ENCODE results near the gene VPS13A.
A peak's percentile ranks its signal among the peaks of the same experiment; 100 is the strongest.

The VPS13A gene

GRCh38 chr9:77447646-77448045 is 270.3 kb downstream of the VPS13A start:
- H3K18ac ChIP-seq (ENCODE audit: low read length) = no peak overlapping the region
- H2BK5ac ChIP-seq (ENCODE audit: low read depth, low read length, poor library complexity) = no peak overlapping the region
- no peak overlapping the region for H2AK5ac ChIP-seq (ENCODE audit: low read length)

GRCh38 chr9:77449240-77450084 is 272.1 kb downstream of the VPS13A start:
- no peak overlapping the region for H3K4ac ChIP-seq (ENCODE audit: low read depth, low read length)
- no peak overlapping the region for H4K91ac ChIP-seq (ENCODE audit: low read depth, low read length)

More at GRCh38 chr9:77447646-77448045, 270.3 kb downstream of the VPS13A start:
- Histone ChIP-seq H2BK12ac (ENCODE audit: low read length) (no peak overlapping the region), H4K12ac (ENCODE audit: low read depth, low read length) (no peak overlapping the region), H3K23ac (ENCODE audit: low read length) (no peak overlapping the region), H3K14ac (ENCODE audit: low read length) (no peak overlapping the region), H3K4me3 (ENCODE audit: low read depth, low read length) (no peak overlapping the region), H3K4me2 (ENCODE audit: low read length) (no peak overlapping the region), H3K36me3 (ENCODE audit: control insufficient read depth in 1 of 2, insufficient read depth in 2 of 2, low read length in 2 of 2) (no peaks in the 10 kb centered on the region), H3K79me2 (ENCODE audit: control insufficient read depth, insufficient read depth, low read length, poor library complexity) (no peaks in the 10 kb centered on the region), H3K27me3 (ENCODE audit: insufficient read depth, low read length) (no peaks in the 10 kb centered on the region), H3K9ac (ENCODE audit: low read length) (no peak overlapping the region), H3K4me1 (ENCODE audit: control insufficient read depth in 1 of 2, insufficient read depth in 2 of 2, low read length in 2 of 2) (no peaks in the 10 kb centered on the region), H3K4ac (ENCODE audit: low read depth, low read length) (no peak overlapping the region), H3K27ac (ENCODE audit: low read depth, low read length) (no peak overlapping the region), H4K8ac (ENCODE audit: low read depth, low read length) (no peak overlapping the region), H2BK120ac (ENCODE audit: insufficient read depth, low read length, poor library complexity) (no peak overlapping the region), H2AFZ (ENCODE audit: insufficient read depth, low read length, poor library complexity) (no peak overlapping the region), H4K91ac (ENCODE audit: low read depth, low read length) (no peak overlapping the region), H3K79me1 (ENCODE audit: low read length) (no peaks in the 10 kb centered on the region), H3K9me3 (ENCODE audit: insufficient read depth, low read depth, low read length) (peaks cover 2% of the 10 kb centered on the region)
- no peak for DNase-seq
- WGBS (ENCODE audit: extremely low coverage, insufficient coverage, insufficient read length) = no CpG with 5 or more reads among the region's 1 CpG

DNA sequence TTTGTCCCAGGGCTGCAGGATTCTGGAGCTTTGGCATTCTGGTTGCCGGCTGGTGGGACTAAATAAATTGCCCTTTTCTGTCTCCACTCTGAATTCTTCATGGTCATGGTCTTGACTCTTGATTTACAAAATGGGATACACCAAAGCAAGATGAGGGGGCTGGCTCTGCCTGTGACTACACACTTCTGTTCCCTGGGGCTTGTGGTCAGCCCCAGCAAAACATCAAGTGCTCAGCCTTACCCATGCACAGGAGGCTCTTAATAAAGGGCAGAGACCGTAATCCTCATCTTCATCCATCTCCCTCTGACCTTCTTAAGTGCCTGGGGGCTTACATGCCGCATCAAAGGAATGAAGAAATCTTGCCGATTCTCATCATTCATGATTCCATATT is 272.7 kb downstream of the VPS13A start:
- no peak overlapping the region for H3K9ac ChIP-seq (ENCODE audit: low read length)
- no CpG with 5 or more reads among the region's 4 CpGs for WGBS (ENCODE audit: extremely low coverage, insufficient coverage, insufficient read length)

More at GRCh38 chr9:77449240-77450084, 272.1 kb downstream of the VPS13A start:
- peak; percentile 2 to 23 for DNase-seq
- Histone ChIP-seq H2AK5ac (ENCODE audit: low read length) (no peak overlapping the region), H3K79me1 (ENCODE audit: low read length) (no peaks in the 10 kb centered on the region), H3K9ac (ENCODE audit: low read length) (no peak overlapping the region), H4K8ac (ENCODE audit: low read depth, low read length) (no peak overlapping the region), H2AFZ (ENCODE audit: insufficient read depth, low read length, poor library complexity) (no peak overlapping the region), H3K9me3 (ENCODE audit: insufficient read depth, low read depth, low read length) (peaks cover 3% of the 10 kb centered on the region), H2BK12ac (ENCODE audit: low read length) (no peak overlapping the region), H4K12ac (ENCODE audit: low read depth, low read length) (no peak overlapping the region), H3K4me3 (ENCODE audit: low read depth, low read length) (no peak overlapping the region), H3K14ac (ENCODE audit: low read length) (no peak overlapping the region), H2BK5ac (ENCODE audit: low read depth, low read length, poor library complexity) (no peak overlapping the region), H3K36me3 (ENCODE audit: control insufficient read depth in 1 of 2, insufficient read depth in 2 of 2, low read length in 2 of 2) (no peaks in the 10 kb centered on the region), H3K23ac (ENCODE audit: low read length) (no peak overlapping the region), H3K4me1 (ENCODE audit: control insufficient read depth in 1 of 2, insufficient read depth in 2 of 2, low read length in 2 of 2) (no peaks in the 10 kb centered on the region), H2BK120ac (ENCODE audit: insufficient read depth, low read length, poor library complexity) (no peak overlapping the region), H3K79me2 (ENCODE audit: control insufficient read depth, insufficient read depth, low read length, poor library complexity) (no peaks in the 10 kb centered on the region), H3K4me2 (ENCODE audit: low read length) (no peak overlapping the region), H3K27me3 (ENCODE audit: insufficient read depth, low read length) (no peaks in the 10 kb centered on the region), H3K18ac (ENCODE audit: low read length) (no peak overlapping the region), H3K27ac (ENCODE audit: low read depth, low read length) (no peak overlapping the region)
- no CpG with 5 or more reads among the region's 12 CpGs for WGBS (ENCODE audit: extremely low coverage, insufficient coverage, insufficient read length)

DNA sequence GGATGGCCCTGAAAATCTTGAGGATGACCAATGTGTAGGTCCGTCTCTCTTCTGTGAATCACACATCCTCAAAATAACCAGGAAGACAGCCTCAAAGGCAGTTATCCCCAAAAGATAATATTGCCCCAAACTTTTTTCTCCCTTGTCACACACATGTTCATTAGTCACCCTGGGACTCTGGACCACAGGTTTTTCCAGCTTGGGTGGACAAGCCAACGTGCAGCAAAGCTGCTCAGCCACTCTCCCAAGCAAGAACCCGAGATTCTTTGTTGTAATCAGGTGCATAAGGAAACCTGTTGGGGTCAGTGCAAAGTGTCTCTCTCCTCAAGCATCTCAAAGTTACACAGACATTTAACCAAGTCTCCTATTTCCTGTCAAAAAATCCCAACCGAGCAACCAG is 274.2 kb downstream of the VPS13A start:
- Histone ChIP-seq H3K27me3 (ENCODE audit: insufficient read depth, low read length) (no peaks in the 10 kb centered on the region), H2BK5ac (ENCODE audit: low read depth, low read length, poor library complexity) (no peak overlapping the region), H3K4me3 (ENCODE audit: low read depth, low read length) (no peak overlapping the region), H3K27ac (ENCODE audit: low read depth, low read length) (no peak overlapping the region), H3K4me2 (ENCODE audit: low read length) (no peak overlapping the region), H4K91ac (ENCODE audit: low read depth, low read length) (no peak overlapping the region), H3K23ac (ENCODE audit: low read length) (no peak overlapping the region), H3K9ac (ENCODE audit: low read length) (no peak overlapping the region), H3K18ac (ENCODE audit: low read length) (no peak overlapping the region), H2BK12ac (ENCODE audit: low read length) (no peak overlapping the region), H3K36me3 (ENCODE audit: control insufficient read depth in 1 of 2, insufficient read depth in 2 of 2, low read length in 2 of 2) (no peaks in the 10 kb centered on the region), H3K79me2 (ENCODE audit: control insufficient read depth, insufficient read depth, low read length, poor library complexity) (no peaks in the 10 kb centered on the region), H2AFZ (ENCODE audit: insufficient read depth, low read length, poor library complexity) (no peak overlapping the region), H3K14ac (ENCODE audit: low read length) (no peak overlapping the region), H4K8ac (ENCODE audit: low read depth, low read length) (no peak overlapping the region), H3K4me1 (ENCODE audit: control insufficient read depth in 1 of 2, insufficient read depth in 2 of 2, low read length in 2 of 2) (no peaks in the 10 kb centered on the region), H4K12ac (ENCODE audit: low read depth, low read length) (no peak overlapping the region), H3K4ac (ENCODE audit: low read depth, low read length) (no peak overlapping the region), H3K9me3 (ENCODE audit: insufficient read depth, low read depth, low read length) (peaks cover 3% of the 10 kb centered on the region), H2AK5ac (ENCODE audit: low read length) (no peak overlapping the region), H2BK120ac (ENCODE audit: insufficient read depth, low read length, poor library complexity) (no peak overlapping the region), H3K79me1 (ENCODE audit: low read length) (no peaks in the 10 kb centered on the region)
- DNase-seq = no peak
- WGBS (ENCODE audit: extremely low coverage, insufficient coverage, insufficient read length) = no CpG with 5 or more reads among the region's 4 CpGs

More for the DNA sequence above, 272.7 kb downstream of the VPS13A start:
- H3K4me3 ChIP-seq (ENCODE audit: low read depth, low read length) = no peak overlapping the region
- H2BK120ac ChIP-seq (ENCODE audit: insufficient read depth, low read length, poor library complexity) = no peak overlapping the region
- H3K4me1 ChIP-seq (ENCODE audit: control insufficient read depth in 1 of 2, insufficient read depth in 2 of 2, low read length in 2 of 2) = no peaks in the 10 kb centered on the region
- no peak overlapping the region for H3K4ac ChIP-seq (ENCODE audit: low read depth, low read length)
- no peak for DNase-seq
- no peaks in the 10 kb centered on the region for H3K79me1 ChIP-seq (ENCODE audit: low read length)
- no peak overlapping the region for H2AFZ ChIP-seq (ENCODE audit: insufficient read depth, low read length, poor library complexity)
- no peak overlapping the region for H2BK12ac ChIP-seq (ENCODE audit: low read length)
- H3K18ac ChIP-seq (ENCODE audit: low read length) = no peak overlapping the region
- H3K4me2 ChIP-seq (ENCODE audit: low read length) = no peak overlapping the region
- H4K91ac ChIP-seq (ENCODE audit: low read depth, low read length) = no peak overlapping the region
- no peak overlapping the region for H3K14ac ChIP-seq (ENCODE audit: low read length)
- H2BK5ac ChIP-seq (ENCODE audit: low read depth, low read length, poor library complexity) = no peak overlapping the region
- no peak overlapping the region for H2AK5ac ChIP-seq (ENCODE audit: low read length)
- no peak overlapping the region for H3K23ac ChIP-seq (ENCODE audit: low read length)
- no peak overlapping the region for H4K8ac ChIP-seq (ENCODE audit: low read depth, low read length)
- no peaks in the 10 kb centered on the region for H3K27me3 ChIP-seq (ENCODE audit: insufficient read depth, low read length)
- H4K12ac ChIP-seq (ENCODE audit: low read depth, low read length) = no peak overlapping the region
- no peaks in the 10 kb centered on the region for H3K79me2 ChIP-seq (ENCODE audit: control insufficient read depth, insufficient read depth, low read length, poor library complexity)
- no peak overlapping the region for H3K27ac ChIP-seq (ENCODE audit: low read depth, low read length)
- H3K9me3 ChIP-seq (ENCODE audit: insufficient read depth, low read depth, low read length) = peaks cover 3% of the 10 kb centered on the region
- H3K36me3 ChIP-seq (ENCODE audit: control insufficient read depth in 1 of 2, insufficient read depth in 2 of 2, low read length in 2 of 2) = no peaks in the 10 kb centered on the region

Measured in trophoblast cell (in vitro differentiated cells and primary cell).